Psoas muscle (tissue), 8 donors: ENCODE measurements around the gene OXER1. TPM values are rescaled to one million over a fixed set of nuclear protein-coding genes. Genes with fewer than 3 reads are reported as not detected.
A peak's percentile ranks its signal among the peaks of the same experiment; 100 is the strongest.

Experiments
- ATAC-seq, 4 donors: fragments of 200-7000 bp; cut with Tn5 transposase; one replicate each; pipeline ENCODE4 v1.9.1; 2020; ENCODE audit warnings: moderate library complexity in 3 of 4, mild to moderate bottlenecking in 2 of 4
- DNase-seq, 2 donors: peaks; one replicate each; pipeline ENCODE4 v3.0.0-alpha.2; 2020
- H3K27ac ChIP-seq: fragments of 200-600 bp; one replicate; pipeline ENCODE4 v1.8.0; 2022
- H3K27me3 ChIP-seq, 3 donors: fragments of 200-600 bp in 1 of 3; one replicate each; pipeline versions ENCODE4 v1.6.1 to v1.8.0; 2013 to 2022; ENCODE audit warnings: low read length in 2 of 3, mild to moderate bottlenecking in 2 of 3, moderate library complexity in 1 of 3; ENCODE audit not compliant: insufficient read depth in 3 of 3
- H3K36me3 ChIP-seq, 2 donors: fragments of 200-600 bp in 1 of 2; one replicate each; pipeline versions ENCODE4 v1.6.1 to v1.8.0; 2013 to 2022; ENCODE audit warnings: low read depth in 1 of 2, mild to moderate bottlenecking in 1 of 2, moderate library complexity in 1 of 2; ENCODE audit not compliant: insufficient read depth in 1 of 2
- H3K4me1 ChIP-seq: fragments of 200-600 bp; one replicate; pipeline ENCODE4 v1.8.0; 2022
- H3K4me3 ChIP-seq: fragments of 200-600 bp; one replicate; pipeline ENCODE4 v1.8.0; 2022; ENCODE audit warnings: mild to moderate bottlenecking
- H3K9me3 ChIP-seq: fragments of 200-600 bp; one replicate; pipeline ENCODE4 v1.8.0; 2022
- CTCF ChIP-seq: fragments of 200-600 bp; IDR thresholded peaks from one replicate; pipeline ENCODE4 v1.8.0; 2022; ENCODE audit warnings: antibody characterized with exemption
- WGBS, 3 donors: extraction: QIAGEN DNeasy Blood & Tissue Kit; methylation state at CpG; one replicate each; pipeline versions ENCODE4 v1.1.6 to v1.1.7; 2013; 5-methylcytosine and 5-hydroxymethylcytosine counted together
- intact Hi-C, 2 donors: fragments of 100-400 bp; cut with DNase I; formaldehyde crosslinking; loops; one replicate each; pipeline versions ENCODE4 v1.11.0 to v1.14.2; 2022
- polyA plus RNA-seq, 3 donors: library from polyadenylated mRNA; stranded (reverse); fragments of 200-250 nt; gene quantifications; one replicate each; pipeline ENCODE4 v1.2.3, GENCODE V29; 2013
- total RNA-seq, 4 donors: library from RNA; stranded (reverse); fragmentation: NEBNext Ultra II Directional in 2 of 4; extraction: Animal tissue kit (Norgen Biotek cat#: 25700) in 2 of 4; gene quantifications; one replicate each; pipeline versions ENCODE4 v1.2.1 to v1.2.4, GENCODE V29; 2021 to 2023
- donor health status: healthy with polysubstance abuse.
- donor health status: DM: no; HTN: no; CAD: no; lungs with moderate emphysema.
- donor health status: Bipolar disorder and iron deficiency.
- donor health status: healthy.
- donor health status: DM: yes; HTN: yes; CAD: no.
- donor health status: DM: no; HTN: no; CAD: no.
- donor health status: DM: no; HTN: no; CAD: no.
- donor health status: DM: yes; HTN: yes; CAD: no.

The OXER1 gene
- total and polyA plus RNA-seq, 7 donors = 0.04 to 1.2 (median 0.20) TPM

GRCh38 chr2:42809819-42810120, 45.8 kb upstream of the OXER1 start:
- peak in 3 of 4 donors; percentile 63 to 73 (median 70) for ATAC-seq
- peak; percentile 45 for TF ChIP-seq CTCF
- Histone ChIP-seq H3K9me3 (no peaks in the 10 kb centered on the region), H3K4me3 (peak overlapping the region; percentile 82), H3K27ac (peak overlapping the region; percentile 99), H3K4me1 (peaks cover 6% of the 10 kb centered on the region), H3K36me3 (no peaks in the 10 kb centered on the region), H3K27me3 (no peaks in the 10 kb centered on the region)
- peak; percentile 89 to 94 for DNase-seq
- 0% methylated on average over 12 to 35 of the region's 35 CpGs for WGBS, 3 donors
- intact Hi-C loops = no loop called here

- Histone ChIP-seq H3K4me3 (peak overlapping the region; percentile 82), H3K36me3 (no peaks in the 10 kb centered on the region), H3K4me1 (peaks cover 7% of the 10 kb centered on the region), H3K9me3 (no peaks in the 10 kb centered on the region), H3K27me3 (no peaks in the 10 kb centered on the region), H3K27ac (peak overlapping the region; percentile 99)
- ATAC-seq = no peak
- intact Hi-C loops = no loop called here
- TF ChIP-seq CTCF = no peak
- DNase-seq = peak in 1 of 2 donors; percentile 20
- WGBS, 3 donors = 22 to 31% (median 22%) methylated on average over 10 of the region's 10 CpGs
Observed at GRCh38 chr2:42809131-42809818, 45.3 kb upstream of the OXER1 start.

GRCh38 chr2:42808301-42808700, 44.4 kb upstream of the OXER1 start:
- intact Hi-C loops = no loop called here
- 90 to 92% (median 90%) methylated on average over 5 of the region's 5 CpGs for WGBS, 3 donors
- Histone ChIP-seq H3K27me3 (no peaks in the 10 kb centered on the region), H3K4me1 (peaks cover 13% of the 10 kb centered on the region), H3K27ac (no peak overlapping the region), H3K9me3 (no peaks in the 10 kb centered on the region), H3K4me3 (no peak overlapping the region), H3K36me3 (no peaks in the 10 kb centered on the region)
- ATAC-seq (no peak), DNase-seq (no peak)
- TF ChIP-seq CTCF = no peak

- peaks cover 13% of the 10 kb centered on the region for H3K4me1 ChIP-seq
- intact Hi-C loops = no loop called here
- DNase-seq = no peak
- no peak for ATAC-seq
- H3K36me3 ChIP-seq = no peaks in the 10 kb centered on the region
- WGBS, 3 donors = 78 to 89% (median 85%) methylated on average over 6 of the region's 6 CpGs
- H3K27me3 ChIP-seq = no peaks in the 10 kb centered on the region
- TF ChIP-seq CTCF = no peak
- H3K9me3 ChIP-seq = no peaks in the 10 kb centered on the region
- no peak overlapping the region for H3K4me3 ChIP-seq
- H3K27ac ChIP-seq = no peak overlapping the region
Observed at GRCh38 chr2:42806786-42807185, 42.9 kb upstream of the OXER1 start.

GRCh38 chr2:42804891-42805290, 41.0 kb upstream of the OXER1 start:
- no peaks in the 10 kb centered on the region for H3K36me3 ChIP-seq

More at GRCh38 chr2:42804891-42805290, 41.0 kb upstream of the OXER1 start:
- no peak for TF ChIP-seq CTCF
- Histone ChIP-seq H3K4me3 (no peak overlapping the region), H3K9me3 (no peaks in the 10 kb centered on the region), H3K4me1 (peaks cover 13% of the 10 kb centered on the region), H3K27ac (peak overlapping the region; percentile 77), H3K27me3 (no peaks in the 10 kb centered on the region)
- intact Hi-C loops = loop anchor here in 1 of 2 donors (5.0 kb wide), 1 partner anchor 48 kb away; no protein-coding TSS in a partner anchor
- no peak for ATAC-seq
- no peak for DNase-seq
- WGBS, 3 donors = 61 to 71% (median 70%) methylated on average over 5 of the region's 5 CpGs
